ENCODE results near the gene ACADL. TPM values are rescaled to one million over a fixed set of nuclear protein-coding genes. Genes with fewer than 3 reads are reported as not detected.

Gene ACADL
- total and polyA plus RNA-seq, 4 experiments from 2014 or later, result not detected

DNA sequence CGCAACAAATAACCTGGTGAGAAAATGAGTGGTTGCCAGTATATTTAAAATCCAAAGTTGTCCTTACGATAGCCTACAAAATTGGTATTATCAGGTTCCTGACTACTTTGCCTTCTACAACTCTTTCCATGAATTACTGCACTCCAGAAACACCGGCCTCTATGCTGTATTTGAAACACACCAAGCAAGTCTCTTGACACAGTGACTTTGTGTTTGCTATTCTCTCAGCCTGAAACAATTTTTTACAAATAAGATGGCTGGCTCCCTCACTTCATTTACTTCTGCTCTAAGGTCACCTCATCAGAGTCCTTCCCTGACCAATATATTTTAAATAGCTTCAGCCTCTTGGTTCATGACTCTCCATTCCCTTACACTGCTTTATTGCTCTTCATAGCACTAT is 66.2 kb downstream of the ACADL start:
- Histone ChIP-seq H3K9me3 (ENCODE audit: control insufficient read depth in 1 of 2, low read length in 2 of 2) (no peaks in the 10 kb centered on the region), H3K36me3 (ENCODE audit: insufficient read depth, low read length) (no peaks in the 10 kb centered on the region), H3K27me3 (ENCODE audit: insufficient read depth, low read length) (no peaks in the 10 kb centered on the region), H3K4me1 (ENCODE audit: insufficient read depth, low read length) (no peaks in the 10 kb centered on the region), H3K4me3 (ENCODE audit: low read length in 2 of 2) (no peak overlapping the region), H3K27ac (ENCODE audit: low read depth, low read length) (no peak overlapping the region)
- POLR2A ChIA-PET (ENCODE audit: partially characterized antibody), result no interaction called here
- H3K4me1 Mint-ChIP-seq, result peaks cover 0 to 5% (median 2%) of the 10 kb centered on the region in 4 donors
- no peak overlapping the region for H3K27ac Mint-ChIP-seq
- intact Hi-C loops (cut with micrococcal nuclease), result no loop called here
- CTCF ChIA-PET (ENCODE audit: partially characterized antibody), result no interaction called here
- H3K27me3 Mint-ChIP-seq, result no peaks in the 10 kb centered on the region
- peaks cover 4% of the 10 kb centered on the region in 2 donors for H3K36me3 Mint-ChIP-seq
- H3K4me3 Mint-ChIP-seq, result no peak overlapping the region
- H3K9me3 Mint-ChIP-seq, result no peaks in the 10 kb centered on the region
- DNase-seq, result no peak

DNA sequence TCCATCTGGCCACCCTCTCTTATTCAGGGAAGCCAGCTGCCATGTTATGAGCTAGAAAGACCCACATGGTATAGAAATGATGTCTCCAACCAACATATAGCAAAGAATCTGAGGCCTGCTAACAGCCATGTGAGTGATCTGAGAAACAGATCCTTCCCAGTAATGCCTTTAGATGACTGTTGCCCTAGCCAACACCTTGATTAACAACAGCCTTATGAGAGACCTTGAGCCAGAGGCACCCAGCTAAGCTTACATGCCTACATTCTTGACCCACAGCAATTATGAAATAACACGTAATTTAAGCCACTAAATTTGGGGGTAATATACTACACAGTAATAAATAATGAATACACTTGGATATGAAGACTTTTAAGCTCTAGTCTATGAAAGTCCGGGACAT is 67.0 kb downstream of the ACADL start:
- no peak overlapping the region for H3K27ac Mint-ChIP-seq
- CTCF ChIA-PET (ENCODE audit: partially characterized antibody), result no interaction called here

DNA sequence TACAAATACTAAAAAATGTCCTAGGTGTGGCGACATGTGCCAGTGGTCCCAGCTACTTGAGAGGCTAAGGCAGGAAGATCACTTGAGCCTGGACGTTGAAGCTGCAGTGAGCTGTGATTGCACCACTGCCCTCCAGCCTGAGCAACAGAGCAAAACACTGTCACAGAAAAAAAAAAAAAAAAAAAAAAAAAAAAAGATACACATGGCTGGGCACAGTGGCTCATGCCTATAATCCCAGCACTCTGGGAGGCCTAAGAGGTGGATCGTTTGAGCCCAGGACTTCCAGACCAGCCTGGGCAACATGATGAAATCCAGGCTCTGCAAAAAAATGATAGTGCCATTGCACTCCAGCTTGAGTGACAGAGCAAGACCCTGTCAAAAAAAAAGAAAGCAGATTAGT is 67.7 kb downstream of the ACADL start:
- intact Hi-C loops (cut with micrococcal nuclease), result no loop called here
- Mint-ChIP-seq H3K27ac (no peak overlapping the region), H3K27me3 (no peaks in the 10 kb centered on the region), H3K4me3 (no peak overlapping the region), H3K4me1 (peaks cover 0 to 2% (median 0%) of the 10 kb centered on the region in 4 donors), H3K9me3 (no peaks in the 10 kb centered on the region), H3K36me3 (peaks cover 8 to 11% of the 10 kb centered on the region in 2 donors)
- POLR2A ChIA-PET (ENCODE audit: partially characterized antibody), result no interaction called here
- Histone ChIP-seq H3K36me3 (ENCODE audit: insufficient read depth, low read length) (no peaks in the 10 kb centered on the region), H3K9me3 (ENCODE audit: control insufficient read depth in 1 of 2, low read length in 2 of 2) (no peaks in the 10 kb centered on the region), H3K4me3 (ENCODE audit: low read length in 2 of 2) (no peak overlapping the region), H3K4me1 (ENCODE audit: insufficient read depth, low read length) (no peaks in the 10 kb centered on the region), H3K27ac (ENCODE audit: low read depth, low read length) (no peak overlapping the region), H3K27me3 (ENCODE audit: insufficient read depth, low read length) (no peaks in the 10 kb centered on the region)
- CTCF ChIA-PET (ENCODE audit: partially characterized antibody), result no interaction called here
- DNase-seq, result no peak

More for the DNA sequence above, 67.0 kb downstream of the ACADL start:
- H3K4me1 ChIP-seq (ENCODE audit: insufficient read depth, low read length), result no peaks in the 10 kb centered on the region
- POLR2A ChIA-PET (ENCODE audit: partially characterized antibody), result no interaction called here
- DNase-seq, result no peak
- H3K36me3 Mint-ChIP-seq, result peaks cover 8 to 11% of the 10 kb centered on the region in 2 donors
- intact Hi-C loops (cut with micrococcal nuclease), result no loop called here
- no peaks in the 10 kb centered on the region for H3K36me3 ChIP-seq (ENCODE audit: insufficient read depth, low read length)
- H3K4me3 ChIP-seq (ENCODE audit: low read length in 2 of 2), result no peak overlapping the region
- no peaks in the 10 kb centered on the region for H3K27me3 ChIP-seq (ENCODE audit: insufficient read depth, low read length)
- H3K9me3 Mint-ChIP-seq, result no peaks in the 10 kb centered on the region
- H3K27ac ChIP-seq (ENCODE audit: low read depth, low read length), result no peak overlapping the region
- no peak overlapping the region for H3K4me3 Mint-ChIP-seq
- no peaks in the 10 kb centered on the region for H3K27me3 Mint-ChIP-seq
- no peaks in the 10 kb centered on the region for H3K9me3 ChIP-seq (ENCODE audit: control insufficient read depth in 1 of 2, low read length in 2 of 2)
- peaks cover 0 to 4% (median 2%) of the 10 kb centered on the region in 4 donors for H3K4me1 Mint-ChIP-seq

GRCh38 chr2:210147614-210148013 is 77.6 kb downstream of the ACADL start:
- no peaks in the 10 kb centered on the region for H3K27me3 Mint-ChIP-seq
- POLR2A ChIA-PET (ENCODE audit: partially characterized antibody), result no interaction called here

More at GRCh38 chr2:210147614-210148013, 77.6 kb downstream of the ACADL start:
- Mint-ChIP-seq H3K4me1 (no peaks in the 10 kb centered on the region), H3K36me3 (peaks cover 31 to 42% of the 10 kb centered on the region in 2 donors), H3K27ac (no peak overlapping the region), H3K9me3 (peaks cover 6 to 16% (median 7%) of the 10 kb centered on the region in 8 donors), H3K4me3 (no peak overlapping the region)
- Histone ChIP-seq H3K4me1 (ENCODE audit: insufficient read depth, low read length) (no peaks in the 10 kb centered on the region), H3K27me3 (ENCODE audit: insufficient read depth, low read length) (no peaks in the 10 kb centered on the region), H3K36me3 (ENCODE audit: insufficient read depth, low read length) (no peaks in the 10 kb centered on the region), H3K4me3 (ENCODE audit: low read length in 2 of 2) (no peak overlapping the region), H3K9me3 (ENCODE audit: control insufficient read depth in 1 of 2, low read length in 2 of 2) (no peaks in the 10 kb centered on the region), H3K27ac (ENCODE audit: low read depth, low read length) (no peak overlapping the region)
- no peak for DNase-seq
- CTCF ChIA-PET (ENCODE audit: partially characterized antibody), result interaction anchor here (1.2 to 1.7 kb wide), 2 partner anchors 50 to 51 kb away, joined by 3 to 4 read pairs; no protein-coding TSS in a partner anchor
- intact Hi-C loops (cut with micrococcal nuclease), result no loop called here

Other genes with a start within 250 kb of the ACADL start
- gene RPE, start 222.8 kb downstream of the ACADL start, total RNA-seq, result 10 to 100 TPM; 37.3 to 39.9 TPM
- 10 to 100 TPM; 15.0 to 17.9 TPM for gene RPE, start 222.8 kb downstream of the ACADL start, polyA plus RNA-seq
- gene KANSL1L, start 54.0 kb downstream of the ACADL start, total RNA-seq, result 10 to 100 TPM; 10.7 to 12.1 TPM
- under 1 TPM; 0.26 to 0.62 TPM for gene KANSL1L, start 54.0 kb downstream of the ACADL start, polyA plus RNA-seq
- gene MYL1, start 89.7 kb upstream of the ACADL start, total RNA-seq, result not detected
- gene MYL1, start 89.7 kb upstream of the ACADL start, polyA plus RNA-seq, result not detected

Measured in CD4-positive, alpha-beta memory T cell (primary cell).